Heart right ventricle (tissue), 16 donors: ENCODE data around the gene NME8. TPM values are rescaled to one million over a fixed set of nuclear protein-coding genes. Genes with fewer than 3 reads are reported as not detected.

Source experiments
- ATAC-seq, 8 donors: fragments of 200-7000 bp; cut with Tn5 transposase; one replicate each; pipeline ENCODE4 v1.9.1; 2020; ENCODE audit warnings: mild to moderate bottlenecking in 8 of 8, moderate library complexity in 8 of 8, moderate number of reproducible peaks in 1 of 8
- DNase-seq, 2 donors: peaks; one replicate each; pipeline ENCODE4 v3.0.0-alpha.2; 2020
- H3K27ac ChIP-seq, 10 donors: fragments of 200-600 bp; sonication (generic) in 2 of 10; one replicate each; pipeline versions ENCODE4 v1.5.0 to v1.8.0; 2020 to 2022; ENCODE audit warnings: mild to moderate bottlenecking in 3 of 10
- H3K27me3 ChIP-seq, 7 donors: fragments of 200-600 bp; one replicate each; pipeline ENCODE4 v1.8.0; 2021 to 2022; ENCODE audit warnings: mild to moderate bottlenecking in 2 of 7
- H3K36me3 ChIP-seq, 9 donors: fragments of 200-600 bp; sonication (generic) in 1 of 9; one replicate each; pipeline versions ENCODE4 v1.5.0 to v1.8.0; 2020 to 2022; ENCODE audit warnings: mild to moderate bottlenecking in 2 of 9
- H3K4me1 ChIP-seq, 9 donors: fragments of 200-600 bp; sonication (generic) in 1 of 9; one replicate each; pipeline versions ENCODE4 v1.5.0 to v1.8.0; 2020 to 2022; ENCODE audit warnings: mild to moderate bottlenecking in 4 of 9
- H3K4me3 ChIP-seq, 10 donors: fragments of 200-600 bp; sonication (generic) in 2 of 10; one replicate each; pipeline versions ENCODE4 v1.5.0 to v1.8.0; 2020 to 2022; ENCODE audit warnings: mild to moderate bottlenecking in 7 of 10, moderate library complexity in 2 of 10
- H3K9me3 ChIP-seq, 11 donors: fragments of 200-600 bp in 10 of 11; sonication (generic) in 2 of 11; one replicate each; pipeline versions ENCODE4 v1.5.0 to v1.8.0; 2013 to 2022; ENCODE audit warnings: mild to moderate bottlenecking in 2 of 11, control low read depth in 1 of 11, moderate library complexity in 1 of 11
- CTCF ChIP-seq, 9 donors: fragments of 200-600 bp; sonication (generic) in 2 of 9; IDR thresholded peaks; one replicate each; pipeline versions ENCODE4 v1.5.0 to v1.8.0; 2021 to 2022; ENCODE audit warnings: antibody characterized with exemption in 9 of 9, mild to moderate bottlenecking in 5 of 9, moderate library complexity in 1 of 9
- WGBS, 2 donors: extraction: QIAGEN DNeasy Blood & Tissue Kit; methylation state at CpG; one replicate each; pipeline ENCODE4 v1.1.7; 2013; ENCODE audit warnings: inconsistent platforms in 1 of 2; 5-methylcytosine and 5-hydroxymethylcytosine counted together
- intact Hi-C, 10 donors: fragments of 100-400 bp; cut with DNase I; formaldehyde crosslinking; loops; one replicate each; pipeline versions ENCODE4 v1.11.1 to v1.14.2; 2022
- polyA plus RNA-seq, 2 donors: library from polyadenylated mRNA; stranded (reverse); fragments of 200-250 nt; gene quantifications; one replicate each; pipeline ENCODE4 v1.2.3, GENCODE V29; 2013
- total RNA-seq, 10 donors: library from RNA; stranded (reverse); fragmentation: NEBNext Ultra II Directional in 3 of 10; extraction: Animal tissue kit (Norgen Biotek cat#: 25700) in 3 of 10; gene quantifications; one replicate each; pipeline versions ENCODE4 v1.2.1 to v1.2.4, GENCODE V29; 2021 to 2023
- donor health status: Arrhythmogenic right ventricular cardiomyopathy.
- donor health status: ischemic (EF 13 %, LVEDD 7.1; RV severe dilation, severe dysfunction).
- donor health status: healthy with polysubstance abuse.
- donor health status: DM: no; HTN: yes; CAD: no.
- donor health status: DM: no; HTN: no; CAD: no.
- donor health status: ischemic (EF 25% LVEDD 6.9; RV normal size, moderate dysfunction).
- donor health status: ischemic (EF 25% LVEDD 5.7; RV mildly dilated, moderate dysfunction).
- donor health status: healthy.
- donor health status: DM: yes; HTN: yes; CAD: no.
- donor health status: Ischemic cardiomyopathy.
- donor health status: ischemic (EF 35%, LVEDD 5.7; RV mildly dilated, moderate dysfunction).
- donor health status: nonischemic (EF 11% LVEDD 7.7; RV severe dilation, severe dysfunction).
- donor health status: DM: yes; HTN: yes; CAD: no.
- donor health status: PGD.
- donor health status: ischemic (EF 29% LVEDD 5.4; RV normal size, mild dysfunction).
- donor health status: nonischemic (EF 23%, LVEDD 6.1; RV moderate dilation, normal function).

NME8 gene
- total and polyA plus RNA-seq, 12 donors: 0.15 to 0.19 TPM; not detected in 10

- DNase-seq (no peak), ATAC-seq (no peak)
- Histone ChIP-seq H3K4me1 (no peaks in the 10 kb centered on the region), H3K36me3 (no peaks in the 10 kb centered on the region), H3K4me3 (no peak overlapping the region), H3K27ac (no peak overlapping the region), H3K9me3 (peaks cover 0 to 25% (median 0%) of the 10 kb centered on the region in 11 donors), H3K27me3 (peaks cover 0 to 5% (median 0%) of the 10 kb centered on the region in 7 donors)
- 98 to 100% methylated on average over 2 of the region's 2 CpGs for WGBS, 2 donors
- intact Hi-C loops: loop anchor here in 2 of 10 donors (10.0 kb wide), 2 partner anchors 188 to 308 kb away; no protein-coding TSS in a partner anchor
- no peak for TF ChIP-seq CTCF (IDR thresholded peaks at IDR 0.05)
These were observed 25.5 kb upstream of the NME8 start for GRCh38 chr7:37822946-37823345.

- H3K27ac ChIP-seq: no peak overlapping the region
- H3K36me3 ChIP-seq: no peaks in the 10 kb centered on the region
- H3K9me3 ChIP-seq: peaks cover 0 to 25% (median 0%) of the 10 kb centered on the region in 11 donors
- no peak for TF ChIP-seq CTCF (IDR thresholded peaks at IDR 0.05)
- WGBS, 2 donors: 73 to 92% methylated on average over 2 of the region's 2 CpGs
- no peak for DNase-seq
- no peak for ATAC-seq
- H3K4me3 ChIP-seq: no peak overlapping the region
- no peaks in the 10 kb centered on the region for H3K4me1 ChIP-seq
- H3K27me3 ChIP-seq: peaks cover 0 to 5% (median 0%) of the 10 kb centered on the region in 7 donors
- intact Hi-C loops: loop anchor here in 2 of 10 donors (10.0 kb wide), 2 partner anchors 189 to 309 kb away; no protein-coding TSS in a partner anchor
These were observed 24.8 kb upstream of the NME8 start for GRCh38 chr7:37823557-37823956.

- H3K4me3 ChIP-seq: no peak overlapping the region
- intact Hi-C loops: loop anchor here in 2 of 10 donors (10.0 kb wide), 2 partner anchors 190 to 310 kb away; no protein-coding TSS in a partner anchor
- H3K9me3 ChIP-seq: peaks cover 0 to 21% (median 0%) of the 10 kb centered on the region in 11 donors
- ATAC-seq (no peak), DNase-seq (no peak)
- TF ChIP-seq CTCF (IDR thresholded peaks at IDR 0.05): no peak
- no peaks in the 10 kb centered on the region for H3K36me3 ChIP-seq
- no peaks in the 10 kb centered on the region for H3K4me1 ChIP-seq
- no peak overlapping the region for H3K27ac ChIP-seq
- WGBS, 2 donors: 62 to 67% methylated on average over 3 of the region's 3 CpGs
- H3K27me3 ChIP-seq: peaks cover 0 to 5% (median 0%) of the 10 kb centered on the region in 7 donors
These were observed 23.4 kb upstream of the NME8 start for GRCh38 chr7:37825038-37825437.

- DNase-seq (no peak), ATAC-seq (peak in 1 of 8 donors; percentile 28)
- TF ChIP-seq CTCF (IDR thresholded peaks at IDR 0.05): no peak
- 38 to 57% methylated on average over 4 of the region's 4 CpGs for WGBS, 2 donors
- H3K9me3 ChIP-seq: peaks cover 0 to 3% (median 0%) of the 10 kb centered on the region in 11 donors
- peaks cover 0 to 5% (median 0%) of the 10 kb centered on the region in 7 donors for H3K27me3 ChIP-seq
- H3K36me3 ChIP-seq: no peaks in the 10 kb centered on the region
- H3K4me1 ChIP-seq: peaks cover 0 to 1% (median 0%) of the 10 kb centered on the region in 9 donors
- no peak overlapping the region for H3K27ac ChIP-seq
- no peak overlapping the region for H3K4me3 ChIP-seq
- intact Hi-C loops: loop anchor here in 2 of 10 donors (10.0 kb wide), 2 partner anchors 192 to 312 kb away; no protein-coding TSS in a partner anchor
These were observed 21.6 kb upstream of the NME8 start for GRCh38 chr7:37826825-37827224.
